GM12878 (cell line): ENCODE results near the gene IGHMBP2.

ENCODE experiments used
- SMC3 ChIP-seq: IDR thresholded peaks from 2 replicates; pipeline ENCODE4 v1.6.1; 2011; ENCODE audit warnings: low read length, improper control_type of control experiment, borderline replicate concordance
- YBX1 ChIP-seq: fragments of 450-650 bp; IDR thresholded peaks from 2 replicates; pipeline ENCODE4 v1.6.1; 2016; ENCODE audit warnings: antibody characterized with exemption

- TF ChIP-seq YBX1, result no peak
- TF ChIP-seq SMC3, result no peak
These were observed 8.6 kb downstream of the IGHMBP2 start for GRCh38 chr11:68912254-68912653.
